Keratinocyte (primary cell): Measurements from ENCODE around the gene B4GALT3.

ENCODE experiments used
- CTCF ChIP-seq, 3 experiments: IDR thresholded peaks in 1 of 3; conservative IDR thresholded peaks in 1 of 3; optimal IDR thresholded peaks in 1 of 3; 2 replicates in 2 of 3; 3 replicates in 1 of 3; pipeline versions ENCODE3 to v1.5.1; 2011; ENCODE audit warnings: low read length in 3 of 3, mild to moderate bottlenecking in 3 of 3, moderate library complexity in 2 of 3, control low read depth in 1 of 3, inconsistent platforms in 1 of 3; ENCODE audit not compliant: insufficient read depth in 2 of 3; ENCODE audit errors: extremely low read depth in 1 of 3
- EZH2 ChIP-seq: IDR thresholded peaks from one replicate; pipeline ENCODE4 v1.6.1; 2012; ENCODE audit warnings: inconsistent platforms, mild to moderate bottlenecking, low read length, moderate library complexity

DNA sequence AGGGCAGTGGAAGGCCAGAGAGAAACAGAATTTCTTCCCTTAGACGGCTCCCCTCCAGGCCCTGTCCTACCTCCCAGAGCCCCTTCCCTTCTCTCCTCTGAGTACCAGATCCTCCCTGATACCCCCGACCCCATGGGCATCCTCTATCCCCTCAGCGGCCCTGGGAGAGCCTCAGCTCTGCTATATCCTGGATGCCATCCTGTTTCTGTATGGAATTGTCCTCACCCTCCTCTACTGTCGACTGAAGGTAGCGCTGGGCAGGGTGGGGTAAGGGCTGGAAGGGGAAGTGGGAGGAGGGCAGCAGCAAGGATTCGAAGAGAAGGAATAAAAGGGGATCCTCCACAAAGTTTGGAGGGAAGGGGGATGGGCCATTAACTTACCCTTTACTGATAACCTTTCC lies 40.5 kb upstream of the B4GALT3 start:
- TF ChIP-seq CTCF (optimal IDR thresholded peaks at IDR 0.05 in 1 of 3, IDR thresholded peaks at IDR 0.05 in 1 of 3, conservative IDR thresholded peaks at IDR 0.05 in 1 of 3; ENCODE audit: extremely low read depth in 1 of 3, insufficient read depth in 2 of 3, low read length in 3 of 3): no peak
- TF ChIP-seq EZH2: no peak
